Limb (tissue), 2 donors: Measurements from ENCODE around the gene LYPD6B.

ENCODE experiments used
- DNase-seq, 2 donors: peaks; one replicate each; pipeline ENCODE4 v3.0.0-alpha.2; 2016; ENCODE audit errors: extremely low spot score in 2 of 2

Gene LYPD6B

GRCh38 chr2:149039213-149039724, 770 bp downstream of the LYPD6B start:
- DNase-seq, result no peak

GRCh38 chr2:149040451-149040850, 2.0 kb downstream of the LYPD6B start:
- no peak for DNase-seq

- DNase-seq, result no peak
These were observed 3.0 kb downstream of the LYPD6B start for GRCh38 chr2:149041482-149041881.

- no peak for DNase-seq
These were observed 4.4 kb downstream of the LYPD6B start for GRCh38 chr2:149042881-149043280.

- no peak for DNase-seq
These were observed 6.0 kb downstream of the LYPD6B start for GRCh38 chr2:149044500-149044899.

GRCh38 chr2:149047118-149047517, 8.6 kb downstream of the LYPD6B start:
- no peak for DNase-seq

- DNase-seq, result no peak
These were observed 10.6 kb downstream of the LYPD6B start for GRCh38 chr2:149049142-149049541.

GRCh38 chr2:149050188-149050587, 11.7 kb downstream of the LYPD6B start:
- no peak for DNase-seq

- DNase-seq, result no peak
These were observed 17.3 kb downstream of the LYPD6B start for GRCh38 chr2:149055751-149056150.

GRCh38 chr2:149056541-149057255, 18.2 kb downstream of the LYPD6B start:
- no peak for DNase-seq

GRCh38 chr2:149057401-149057800, 18.9 kb downstream of the LYPD6B start:
- no peak for DNase-seq

- DNase-seq, result no peak
These were observed 20.4 kb downstream of the LYPD6B start for GRCh38 chr2:149058936-149059335.

- no peak for DNase-seq
These were observed 21.3 kb downstream of the LYPD6B start for GRCh38 chr2:149059822-149060221.

- DNase-seq, result no peak
These were observed 22.7 kb downstream of the LYPD6B start for GRCh38 chr2:149061133-149061745.

- DNase-seq, result no peak
These were observed 24.0 kb downstream of the LYPD6B start for GRCh38 chr2:149062531-149062930.

- no peak for DNase-seq
These were observed 24.7 kb downstream of the LYPD6B start for GRCh38 chr2:149063177-149063576.

GRCh38 chr2:149064365-149064841, 25.9 kb downstream of the LYPD6B start:
- DNase-seq, result no peak

- DNase-seq, result no peak
These were observed 26.5 kb downstream of the LYPD6B start for GRCh38 chr2:149064856-149065630.

- no peak for DNase-seq
These were observed 29.9 kb downstream of the LYPD6B start for GRCh38 chr2:149068225-149068995.

GRCh38 chr2:149068996-149069888, 30.7 kb downstream of the LYPD6B start:
- DNase-seq, result no peak
